HCT116 (cell line): ENCODE measurements around the gene AKAP13. TPM values are rescaled to one million over a fixed set of nuclear protein-coding genes. Genes with fewer than 3 reads are reported as not detected.

ENCODE experiments used
- ATAC-seq: fragments of 200-7000 bp; cut with Tn5 transposase; 2 replicates; pipeline ENCODE4 v1.9.1; 2020; ENCODE audit warnings: mild to moderate bottlenecking, moderate library complexity
- BruUV-seq: library from RNA; stranded (reverse); fragments of 400-500 nt; replicated peaks from 2 replicates; lab custom pipeline; 2021; lab: Mats Ljungman, UMichigan
- CTCF ChIA-PET: fragments of 300-600 bp; sonication (Branson Sonifier 250); formaldehyde crosslinking; loops from one replicate; lab custom pipeline; 2021; ENCODE audit warnings: antibody characterized with exemption; lab: Charles Lee
- POLR2A ChIA-PET: fragments of 300-600, 350-600 bp; sonication (Branson Sonifier 250); formaldehyde crosslinking; loops from one replicate; lab custom pipeline; 2021; ENCODE audit warnings: antibody characterized with exemption; lab: Charles Lee
- RAD21 ChIA-PET, 2 experiments: fragments of 300-600 bp; sonication (Branson Sonifier 250); formaldehyde crosslinking; loops; one replicate each; lab custom pipeline; 2023; ENCODE audit warnings: low total read pairs in 2 of 2; ENCODE audit not compliant: uncharacterized antibody in 2 of 2, unreplicated experiment in 2 of 2, low non-redundant PET in 1 of 2; lab: Charles Lee
- DNase-seq: peaks from one replicate; pipeline ENCODE4 v3.0.0-alpha.2; 2010; ENCODE audit warnings: low read depth, low spot score
- H2AFZ ChIP-seq: fragments of 200-600 bp; shearing (Covaris generic), sonication (generic); 2 replicates; pipeline ENCODE4 v1.6.1; 2017; ENCODE audit warnings: low read depth, mixed run types, mixed read lengths, antibody characterized with exemption, low read length; ENCODE audit not compliant: poor library complexity, severe bottlenecking
- H3K27ac ChIP-seq: 2 replicates; pipeline ENCODE4 v1.5.1; 2012; ENCODE audit warnings: low read depth, low read length
- H3K27me3 ChIP-seq: fragments of 200-600 bp; sonication (generic); 2 replicates; pipeline ENCODE4 v1.6.1; 2016; ENCODE audit warnings: mixed run types, low read length, mixed read lengths; ENCODE audit not compliant: insufficient read depth
- H3K36me3 ChIP-seq, 2 experiments: fragments of 200-500 bp in 1 of 2; fragments of 200-600 bp in 1 of 2; sonication (Bioruptor generic) in 1 of 2; sonication (generic) in 1 of 2; 2 replicates each; pipeline versions ENCODE4 v1.5.1 to v1.6.1; 2014 to 2016; ENCODE audit warnings: low read length in 2 of 2, inconsistent platforms in 1 of 2, mixed read lengths in 1 of 2, mixed run types in 1 of 2; ENCODE audit not compliant: insufficient read depth in 2 of 2, control insufficient read depth in 1 of 2
- H3K4me1 ChIP-seq, 2 experiments: fragments of 200-600 bp in 1 of 2; sonication (generic) in 1 of 2; 2 replicates each; pipeline versions ENCODE4 v1.5.1 to v1.6.1; 2012 to 2017; ENCODE audit warnings: low read length in 2 of 2, inconsistent platforms in 1 of 2, mild to moderate bottlenecking in 1 of 2, mixed read lengths in 1 of 2, mixed run types in 1 of 2, moderate library complexity in 1 of 2; ENCODE audit not compliant: insufficient read depth in 2 of 2, control insufficient read depth in 1 of 2
- H3K4me2 ChIP-seq: fragments of 200-600 bp; sonication (generic); 2 replicates; pipeline ENCODE4 v1.6.1; 2017; ENCODE audit warnings: mixed run types, low read length, mixed read lengths
- H3K4me3 ChIP-seq, 2 experiments: fragments of 200-600 bp in 1 of 2; sonication (generic) in 1 of 2; replicated peaks in 1 of 2; 2 replicates each; pipeline ENCODE4 v1.5.1; 2011 to 2016; ENCODE audit warnings: low read length in 2 of 2, control low read depth in 1 of 2, low read depth in 1 of 2, mild to moderate bottlenecking in 1 of 2, mixed read lengths in 1 of 2, mixed run types in 1 of 2
- H3K79me2 ChIP-seq: fragments of 200-600 bp; sonication (generic); 2 replicates; pipeline ENCODE4 v1.6.1; 2017; ENCODE audit warnings: mild to moderate bottlenecking, mixed run types, low read length, moderate library complexity, mixed read lengths; ENCODE audit not compliant: insufficient read depth
- H3K9ac ChIP-seq: fragments of 200-600 bp; sonication (generic); 2 replicates; pipeline ENCODE4 v1.6.1; 2016; ENCODE audit warnings: low read length, mixed read lengths
- H3K9me2 ChIP-seq: fragments of 200-600 bp; sonication (generic), shearing (Covaris generic); 2 replicates; pipeline ENCODE4 v1.6.1; 2017; ENCODE audit warnings: mixed run types, mild to moderate bottlenecking, moderate library complexity; ENCODE audit not compliant: insufficient read depth
- H3K9me3 ChIP-seq, 2 experiments: fragments of 200-500 bp in 1 of 2; fragments of 200-600 bp in 1 of 2; sonication (Bioruptor generic) in 1 of 2; sonication (generic) in 1 of 2; 2 replicates each; pipeline ENCODE4 v1.6.1; 2014 to 2017; ENCODE audit warnings: low read length in 2 of 2, mixed read lengths in 2 of 2, inconsistent platforms in 1 of 2, low read depth in 1 of 2, mild to moderate bottlenecking in 1 of 2, mixed run types in 1 of 2, moderate library complexity in 1 of 2; ENCODE audit not compliant: control insufficient read depth in 1 of 2, insufficient read depth in 1 of 2
- H4K20me1 ChIP-seq: fragments of 200-600 bp; sonication (generic), shearing (Covaris generic); 2 replicates; pipeline ENCODE4 v1.6.1; 2017; ENCODE audit warnings: mixed run types, mild to moderate bottlenecking, moderate library complexity; ENCODE audit not compliant: insufficient read depth
- ATF3 ChIP-seq: IDR thresholded peaks from 2 replicates; pipeline ENCODE4 v1.6.1; 2012
- CTCF ChIP-seq, 3 experiments: fragments of 200-600 bp in 1 of 3; sonication (generic) in 1 of 3; IDR thresholded peaks in 2 of 3; conservative IDR thresholded peaks in 1 of 3; 2 replicates each; pipeline ENCODE4 v1.5.1; 2012 to 2017; ENCODE audit warnings: low read depth in 2 of 3, low read length in 2 of 3, antibody characterized with exemption in 1 of 3, borderline replicate concordance in 1 of 3, control low read depth in 1 of 3, mild to moderate bottlenecking in 1 of 3, mixed read lengths in 1 of 3, mixed run types in 1 of 3, moderate library complexity in 1 of 3; ENCODE audit not compliant: insufficient read depth in 1 of 3
- EZH2phosphoT487 ChIP-seq: fragments of 200-600 bp; IDR thresholded peaks from 2 replicates; pipeline ENCODE4 v1.6.1; 2018; ENCODE audit warnings: antibody characterized with exemption, borderline replicate concordance
- FOSL1 ChIP-seq: IDR thresholded peaks from 2 replicates; pipeline ENCODE4 v1.6.1; 2012; ENCODE audit warnings: low read depth
- JUND ChIP-seq: IDR thresholded peaks from 2 replicates; pipeline ENCODE4 v1.6.1; 2012
- POLR2A ChIP-seq: IDR thresholded peaks from 2 replicates; pipeline ENCODE4 v1.7.0; 2011; ENCODE audit warnings: borderline replicate concordance; ENCODE audit not compliant: insufficient read depth, insufficient read length; ENCODE audit errors: extremely low read depth
- RAD21 ChIP-seq: IDR thresholded peaks from 2 replicates; pipeline ENCODE4 v1.6.1; 2012; ENCODE audit warnings: low read depth, mild to moderate bottlenecking
- REST ChIP-seq: IDR thresholded peaks from 2 replicates; pipeline ENCODE4 v1.6.1; 2012; ENCODE audit warnings: low read depth
- SIN3A ChIP-seq: IDR thresholded peaks from 2 replicates; pipeline ENCODE4 v1.6.1; 2012; ENCODE audit warnings: low read depth
- SP1 ChIP-seq: IDR thresholded peaks from 2 replicates; pipeline ENCODE4 v1.6.1; 2012; ENCODE audit warnings: low read depth
- SRF ChIP-seq: IDR thresholded peaks from 2 replicates; pipeline ENCODE4 v1.6.1; 2012; ENCODE audit warnings: low read depth
- TCF7L2 ChIP-seq: IDR thresholded peaks from 2 replicates; pipeline ENCODE4 v1.7.0; 2011; ENCODE audit warnings: borderline replicate concordance, inconsistent platforms; ENCODE audit not compliant: insufficient read depth, insufficient read length; ENCODE audit errors: extremely low read depth
- YY1 ChIP-seq: IDR thresholded peaks from 2 replicates; pipeline ENCODE4 v1.6.1; 2011; ENCODE audit warnings: low read length, low read depth, moderate library complexity, mild to moderate bottlenecking; ENCODE audit not compliant: insufficient replicate concordance; ENCODE audit errors: extremely low read depth
- ZFX ChIP-seq: fragments of 450-650 bp; IDR thresholded peaks from 2 replicates; pipeline ENCODE4 v1.6.1; 2017
- ZNF274 ChIP-seq: fragments of 200-500 bp; sonication (Bioruptor generic); IDR thresholded peaks from 2 replicates; pipeline ENCODE4 v1.6.1; 2014; ENCODE audit warnings: mild to moderate bottlenecking, low read depth, low read length, inconsistent platforms
- intact Hi-C: fragments of 100-400 bp; cut with micrococcal nuclease; formaldehyde crosslinking; loops from 2 replicates; pipeline ENCODE4 v1.10.0; 2022
- total RNA-seq: library from RNA; stranded (reverse); gene quantifications from one replicate; pipeline ENCODE4 v1.2.1, GENCODE V29; 2021; ENCODE audit not compliant: unreplicated experiment

Gene AKAP13
- total RNA-seq, 1 experiment from 2014 or later: 43.1 TPM

GRCh38 chr15:85386261-85386660 is 5.9 kb downstream of the AKAP13 start (continued):
- TF ChIP-seq CTCF (IDR thresholded peaks at IDR 0.05 in 2 of 3, conservative IDR thresholded peaks at IDR 0.05 in 1 of 3; ENCODE audit: borderline replicate concordance in 1 of 3, insufficient read depth in 1 of 3, low read depth in 2 of 3, low read length in 2 of 3): no peak
- TF ChIP-seq TCF7L2: no peak
- TF ChIP-seq ZNF274: no peak
- no peak for TF ChIP-seq ZFX
- no peak for TF ChIP-seq RAD21
- no peak for TF ChIP-seq YY1
- no peak for TF ChIP-seq SRF
- no peak for TF ChIP-seq SP1

- ChIA-PET CTCF (no interaction called here), POLR2A (interaction anchor here (1.2 kb wide), 1 partner anchor 8 kb away, joined by 6 read pairs; the partner anchor contains the start of gene AKAP13), RAD21 (no interaction called here)
- TF ChIP-seq YY1 (no peak), RAD21 (no peak), POLR2A (no peak), SP1 (no peak), JUND (no peak), EZH2phosphoT487 (no peak), TCF7L2 (no peak), FOSL1 (no peak), SRF (no peak), ATF3 (no peak), SIN3A (no peak), REST (no peak)
- H3K4me2 ChIP-seq: no peak overlapping the region
- no peaks in the 10 kb centered on the region for H3K9me3 ChIP-seq
- no peak overlapping the region for H3K27ac ChIP-seq
- ATAC-seq (no peak), DNase-seq (no peak)
- H3K79me2 ChIP-seq: peaks cover 90% of the 10 kb centered on the region
- BruUV-seq: no TSS peak
- H3K36me3 ChIP-seq: no peaks in the 10 kb centered on the region
- peaks cover 26 to 40% of the 10 kb centered on the region in 2 experiments for H3K4me1 ChIP-seq
- no peak overlapping the region for H3K9ac ChIP-seq
- H3K9me2 ChIP-seq: no peaks in the 10 kb centered on the region
- no peaks in the 10 kb centered on the region for H3K27me3 ChIP-seq
- no peak overlapping the region for H3K4me3 ChIP-seq
- intact Hi-C loops: no loop called here
- H4K20me1 ChIP-seq: no peaks in the 10 kb centered on the region
- no peak overlapping the region for H2AFZ ChIP-seq
These were observed 8.3 kb downstream of the AKAP13 start for GRCh38 chr15:85388566-85389305.
